HepG2 (cell line): ENCODE measurements around the gene ARL17B. TPM values are rescaled to one million over a fixed set of nuclear protein-coding genes. Genes with fewer than 3 reads are reported as not detected.

ENCODE experiments used
- CREB1 ChIP-seq, 2 experiments: fragments of 450-650 bp in 1 of 2; IDR thresholded peaks; 2 replicates each; pipeline ENCODE4 v1.6.1; 2016 to 2017; ENCODE audit warnings: control low read depth in 1 of 2, mild to moderate bottlenecking in 1 of 2, missing compliant biosample characterization in 1 of 2, missing genetic modification characterization in 1 of 2
- GMEB1 ChIP-seq: sonication (generic); formaldehyde crosslinking; IDR thresholded peaks from 2 replicates; pipeline ENCODE4 v1.5.1; 2020; ENCODE audit warnings: missing genetic modification reagents, mild to moderate bottlenecking, borderline replicate concordance
- HINFP ChIP-seq: sonication (generic); formaldehyde crosslinking; IDR thresholded peaks from 2 replicates; pipeline ENCODE4 v1.4.0; 2020; ENCODE audit warnings: low read depth, mild to moderate bottlenecking, missing genetic modification reagents
- MLLT10 ChIP-seq: sonication (generic); formaldehyde crosslinking; IDR thresholded peaks from 2 replicates; pipeline ENCODE4 v1.4.0; 2020; ENCODE audit warnings: missing genetic modification reagents
- MYC ChIP-seq: sonication (generic); formaldehyde crosslinking; IDR thresholded peaks from 2 replicates; pipeline ENCODE4 v1.9.0; 2021; ENCODE audit warnings: missing genetic modification reagents, borderline replicate concordance
- ZBTB46 ChIP-seq: sonication (generic); formaldehyde crosslinking; IDR thresholded peaks from 2 replicates; pipeline ENCODE4 v1.4.0; 2020; ENCODE audit warnings: mild to moderate bottlenecking, missing genetic modification reagents, borderline replicate concordance
- ZNF350 ChIP-seq: sonication (generic); formaldehyde crosslinking; IDR thresholded peaks from 2 replicates; pipeline ENCODE4 v1.4.0; 2020; ENCODE audit warnings: mild to moderate bottlenecking, low read depth, missing genetic modification reagents, borderline replicate concordance
- ZNF503 ChIP-seq: sonication (generic); formaldehyde crosslinking; IDR thresholded peaks from 2 replicates; pipeline ENCODE4 v1.4.0; 2020; ENCODE audit warnings: missing genetic modification reagents
- ZNF724P ChIP-seq: sonication (generic); formaldehyde crosslinking; IDR thresholded peaks from 2 replicates; pipeline ENCODE4 v1.8.0; 2022; ENCODE audit warnings: missing genetic modification reagents, borderline replicate concordance
- polyA plus RNA-seq, 8 experiments: library from polyadenylated mRNA; depleted of rRNA in 3 of 8; stranded (reverse) in 7 of 8; unstranded in 1 of 8; fragments of >200 nt; fragmentation: Illumina TruSeq in 4 of 8; extraction: Trizol in 4 of 8; gene quantifications; 2 replicates each; pipeline versions ENCODE4 v1.2.1 to v1.2.3, GENCODE V29; 2011 to 2016; ENCODE audit warnings: low read depth in 4 of 8, missing spikeins in 1 of 8, mixed read lengths in 1 of 8; ENCODE audit not compliant: insufficient read depth in 1 of 8
- total RNA-seq, 5 experiments: library from RNA; depleted of rRNA; stranded (reverse); fragments of >200 nt; fragmentation: Illumina TruSeq; extraction: Trizol; gene quantifications; 2 replicates each; pipeline ENCODE4 v1.2.3, GENCODE V29; 2016; ENCODE audit warnings: low read depth in 1 of 5
- TF ChIP-seq, protein P1 (sequence below): sonication (generic); formaldehyde crosslinking; IDR thresholded peaks from 2 replicates; pipeline ENCODE4 v1.4.0; 2020; ENCODE audit warnings: missing genetic modification reagents, borderline replicate concordance
- TF ChIP-seq, protein P2 (sequence below): sonication (generic); formaldehyde crosslinking; conservative IDR thresholded peaks from 2 replicates; pipeline ENCODE4 v1.8.0; 2022; ENCODE audit warnings: mild to moderate bottlenecking, moderate library complexity, missing genetic modification reagents

ARL17B gene
- total and polyA plus RNA-seq, 2 of the 13 experiments (the other 11 are each of a cell fraction or from before 2014, with no cell fraction given), result 14.2 to 25.8 TPM

DNA sequence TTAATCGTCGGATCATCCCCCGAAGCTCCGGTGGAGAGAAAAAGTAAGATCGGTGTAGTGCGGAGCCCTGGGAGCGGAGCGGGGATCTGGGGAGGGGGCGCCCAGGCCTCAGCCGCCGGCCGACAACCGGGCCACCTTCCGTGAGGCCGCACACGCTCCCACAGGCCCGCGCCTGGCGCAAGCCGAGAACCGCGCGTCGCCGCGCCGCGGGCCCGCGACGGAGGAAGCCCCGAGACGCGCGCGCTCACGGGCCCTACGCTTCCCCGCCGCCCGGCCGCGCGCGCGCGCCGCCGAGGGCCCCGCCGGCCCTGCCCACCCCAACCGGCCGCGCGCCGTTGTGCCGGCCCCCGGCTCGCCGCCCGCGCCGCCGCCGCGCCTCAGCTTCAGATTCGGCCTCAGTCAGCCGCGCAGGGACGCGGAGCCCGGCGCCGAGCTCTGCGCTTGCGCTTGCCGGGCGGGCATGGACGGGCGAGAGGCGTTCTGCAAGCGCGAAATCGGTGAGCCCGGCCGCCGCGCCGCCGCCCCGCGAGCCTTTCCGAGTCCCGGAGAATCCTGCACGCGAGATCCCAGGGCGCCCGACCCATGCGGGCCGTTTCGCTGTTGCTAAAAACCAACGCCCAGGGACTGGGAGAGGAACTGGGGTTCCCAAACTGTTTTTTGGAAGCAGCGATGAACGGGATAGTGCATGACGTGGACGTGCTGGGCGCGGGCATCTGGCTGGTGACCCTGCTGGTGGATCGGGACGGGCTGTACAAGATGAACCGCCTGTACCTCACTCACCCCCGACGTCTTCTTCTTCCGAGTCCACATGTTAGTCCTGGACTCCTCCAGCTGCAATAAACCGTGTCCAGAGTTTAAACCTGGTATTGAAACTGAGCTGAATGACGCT is 94.7 kb downstream of the ARL17B start (continued):
- TF ChIP-seq, protein P1, sequence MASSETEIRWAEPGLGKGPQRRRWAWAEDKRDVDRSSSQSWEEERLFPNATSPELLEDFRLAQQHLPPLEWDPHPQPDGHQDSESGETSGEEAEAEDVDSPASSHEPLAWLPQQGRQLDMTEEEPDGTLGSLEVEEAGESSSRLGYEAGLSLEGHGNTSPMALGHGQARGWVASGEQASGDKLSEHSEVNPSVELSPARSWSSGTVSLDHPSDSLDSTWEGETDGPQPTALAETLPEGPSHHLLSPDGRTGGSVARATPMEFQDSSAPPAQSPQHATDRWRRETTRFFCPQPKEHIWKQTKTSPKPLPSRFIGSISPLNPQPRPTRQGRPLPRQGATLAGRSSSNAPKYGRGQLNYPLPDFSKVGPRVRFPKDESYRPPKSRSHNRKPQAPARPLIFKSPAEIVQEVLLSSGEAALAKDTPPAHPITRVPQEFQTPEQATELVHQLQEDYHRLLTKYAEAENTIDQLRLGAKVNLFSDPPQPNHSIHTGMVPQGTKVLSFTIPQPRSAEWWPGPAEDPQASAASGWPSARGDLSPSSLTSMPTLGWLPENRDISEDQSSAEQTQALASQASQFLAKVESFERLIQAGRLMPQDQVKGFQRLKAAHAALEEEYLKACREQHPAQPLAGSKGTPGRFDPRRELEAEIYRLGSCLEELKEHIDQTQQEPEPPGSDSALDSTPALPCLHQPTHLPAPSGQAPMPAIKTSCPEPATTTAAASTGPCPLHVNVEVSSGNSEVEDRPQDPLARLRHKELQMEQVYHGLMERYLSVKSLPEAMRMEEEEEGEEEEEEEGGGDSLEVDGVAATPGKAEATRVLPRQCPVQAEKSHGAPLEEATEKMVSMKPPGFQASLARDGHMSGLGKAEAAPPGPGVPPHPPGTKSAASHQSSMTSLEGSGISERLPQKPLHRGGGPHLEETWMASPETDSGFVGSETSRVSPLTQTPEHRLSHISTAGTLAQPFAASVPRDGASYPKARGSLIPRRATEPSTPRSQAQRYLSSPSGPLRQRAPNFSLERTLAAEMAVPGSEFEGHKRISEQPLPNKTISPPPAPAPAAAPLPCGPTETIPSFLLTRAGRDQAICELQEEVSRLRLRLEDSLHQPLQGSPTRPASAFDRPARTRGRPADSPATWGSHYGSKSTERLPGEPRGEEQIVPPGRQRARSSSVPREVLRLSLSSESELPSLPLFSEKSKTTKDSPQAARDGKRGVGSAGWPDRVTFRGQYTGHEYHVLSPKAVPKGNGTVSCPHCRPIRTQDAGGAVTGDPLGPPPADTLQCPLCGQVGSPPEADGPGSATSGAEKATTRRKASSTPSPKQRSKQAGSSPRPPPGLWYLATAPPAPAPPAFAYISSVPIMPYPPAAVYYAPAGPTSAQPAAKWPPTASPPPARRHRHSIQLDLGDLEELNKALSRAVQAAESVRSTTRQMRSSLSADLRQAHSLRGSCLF (CRISPR knock-in tag), result no peak
- peak; percentile 32; the same call in 1 of the 2 replicates for TF ChIP-seq GMEB1
- TF ChIP-seq MLLT10 (CRISPR knock-in tag), result no peak
- TF ChIP-seq ZBTB46 (CRISPR knock-in tag), result no peak
- TF ChIP-seq, protein P2, sequence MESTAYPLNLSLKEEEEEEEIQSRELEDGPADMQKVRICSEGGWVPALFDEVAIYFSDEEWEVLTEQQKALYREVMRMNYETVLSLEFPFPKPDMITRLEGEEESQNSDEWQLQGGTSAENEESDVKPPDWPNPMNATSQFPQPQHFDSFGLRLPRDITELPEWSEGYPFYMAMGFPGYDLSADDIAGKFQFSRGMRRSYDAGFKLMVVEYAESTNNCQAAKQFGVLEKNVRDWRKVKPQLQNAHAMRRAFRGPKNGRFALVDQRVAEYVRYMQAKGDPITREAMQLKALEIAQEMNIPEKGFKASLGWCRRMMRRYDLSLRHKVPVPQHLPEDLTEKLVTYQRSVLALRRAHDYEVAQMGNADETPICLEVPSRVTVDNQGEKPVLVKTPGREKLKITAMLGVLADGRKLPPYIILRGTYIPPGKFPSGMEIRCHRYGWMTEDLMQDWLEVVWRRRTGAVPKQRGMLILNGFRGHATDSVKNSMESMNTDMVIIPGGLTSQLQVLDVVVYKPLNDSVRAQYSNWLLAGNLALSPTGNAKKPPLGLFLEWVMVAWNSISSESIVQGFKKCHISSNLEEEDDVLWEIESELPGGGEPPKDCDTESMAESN (CRISPR knock-in tag), result peak; percentile 29; the same call in 1 of the 2 replicates
- peak; percentile 68 for TF ChIP-seq CREB1 (IDR thresholded peaks at IDR 0.05)
- no peak for TF ChIP-seq CREB1 (CRISPR knock-in tag; IDR thresholded peaks at IDR 0.05)
- TF ChIP-seq ZNF350 (CRISPR knock-in tag), result 0 out of 2 replicates have a peak, but pooled peaks have one; percentile 4
- TF ChIP-seq ZNF724P, result peak; percentile 47; the same call in 1 of the 2 replicates
- peak; percentile 60; the same call in 1 of the 2 replicates for TF ChIP-seq MYC (CRISPR knock-in tag)
- TF ChIP-seq HINFP (CRISPR knock-in tag), result no peak
- 0 out of 2 replicates have a peak, but pooled peaks have one; percentile 11 for TF ChIP-seq ZNF503 (CRISPR knock-in tag)
